CD4-positive, alpha-beta T cell treated with Interleukin-4 for 4 hours (primary cell): ENCODE measurements around the gene LZTS2.
"Not testable (repeated sequence)": the region's sequence is repeated elsewhere in the genome, so short reads cannot be mapped to it uniquely, and the experiment has no call there.

Experiments used
- DNase-seq: peaks from one replicate; pipeline ENCODE4 v3.0.0-alpha.2; 2020

Gene LZTS2

GRCh38 chr10:100999742-101000126 lies at the start of gene LZTS2:
LZTS2 (plus strand) TSS chr10:100999808; CDS start chr10:101002539, 2,731 bp downstream.
- DNase-seq, result no peak

- DNase-seq, result no peak
These were observed 39.4 kb upstream of the LZTS2 start for GRCh38 chr10:100960251-100960650.

GRCh38 chr10:100962351-100963080 lies 37.1 kb upstream of the LZTS2 start:
- no peak for DNase-seq

- no peak for DNase-seq
These were observed 35.8 kb upstream of the LZTS2 start for GRCh38 chr10:100963826-100964225.

- DNase-seq, result no peak
These were observed 33.8 kb upstream of the LZTS2 start for GRCh38 chr10:100965820-100966219.

- DNase-seq, result no peak
These were observed 32.7 kb upstream of the LZTS2 start for GRCh38 chr10:100966887-100967286.

GRCh38 chr10:100967332-100967731 lies 32.3 kb upstream of the LZTS2 start:
- DNase-seq, result no peak

- no peak for DNase-seq
These were observed 31.4 kb upstream of the LZTS2 start for GRCh38 chr10:100968062-100968736.

- no peak for DNase-seq
These were observed 30.8 kb upstream of the LZTS2 start for GRCh38 chr10:100968863-100969186.

- DNase-seq, result peak; percentile 3
These were observed 30.2 kb upstream of the LZTS2 start, which contains the start of gene SEMA4G for GRCh38 chr10:100969187-100970075. SEMA4G (plus strand) TSS chr10:100969504; CDS start chr10:100972913, 3,409 bp downstream.

GRCh38 chr10:100970076-100970913 lies 29.3 kb upstream of the LZTS2 start:
- peak; percentile 25 for DNase-seq

- no peak for DNase-seq
These were observed 28.4 kb upstream of the LZTS2 start for GRCh38 chr10:100970914-100971811.

- no peak for DNase-seq
These were observed 27.3 kb upstream of the LZTS2 start for GRCh38 chr10:100972115-100972903.

- no peak for DNase-seq
These were observed 26.6 kb upstream of the LZTS2 start for GRCh38 chr10:100972904-100973535.

GRCh38 chr10:100975397-100975796 lies 24.2 kb upstream of the LZTS2 start:
- DNase-seq, result not testable (repeated sequence)

GRCh38 chr10:100976906-100977305 lies 22.7 kb upstream of the LZTS2 start:
- DNase-seq, result no peak

GRCh38 chr10:100977436-100977835 lies 22.2 kb upstream of the LZTS2 start:
- DNase-seq, result no peak

- no peak for DNase-seq
These were observed 21.3 kb upstream of the LZTS2 start for GRCh38 chr10:100978121-100978900.

GRCh38 chr10:100978901-100979195 lies 20.8 kb upstream of the LZTS2 start:
- DNase-seq, result no peak
